ENCODE measurements around the gene GRM2. TPM values are rescaled to one million over a fixed set of nuclear protein-coding genes. Genes with fewer than 3 reads are reported as not detected.

GRM2 gene
- total RNA-seq, 4 donors from 2014 or later, result 0.18 to 0.20 TPM; not detected in 2

GRCh38 chr3:51673802-51674654 lies 32.8 kb upstream of the GRM2 start:
- ATAC-seq (no peak), DNase-seq (no peak)
- H3K27me3 ChIP-seq, result no peaks in the 10 kb centered on the region
- no peak overlapping the region for H3K27ac ChIP-seq
- no peaks in the 10 kb centered on the region for H3K36me3 ChIP-seq
- in situ Hi-C loops (cut with MboI; ENCODE audit: low sequenced_read_pairs in 4 of 4) (loop anchor here in 1 of 4 donors (25.0 kb wide), 1 partner anchor 287 kb away; the partner anchor contains the start of genes MANF and RBM15B), intact Hi-C loops (cut with DNase I; ENCODE audit: low total_unique reads) (no loop called here)
- no peak for TF ChIP-seq POLR2A (IDR thresholded peaks at IDR 0.05)
- H3K4me3 ChIP-seq, result no peak overlapping the region
- H3K9me3 ChIP-seq, result no peaks in the 10 kb centered on the region
- peaks cover 24 to 39% of the 10 kb centered on the region in 2 donors for H3K4me1 ChIP-seq

DNA sequence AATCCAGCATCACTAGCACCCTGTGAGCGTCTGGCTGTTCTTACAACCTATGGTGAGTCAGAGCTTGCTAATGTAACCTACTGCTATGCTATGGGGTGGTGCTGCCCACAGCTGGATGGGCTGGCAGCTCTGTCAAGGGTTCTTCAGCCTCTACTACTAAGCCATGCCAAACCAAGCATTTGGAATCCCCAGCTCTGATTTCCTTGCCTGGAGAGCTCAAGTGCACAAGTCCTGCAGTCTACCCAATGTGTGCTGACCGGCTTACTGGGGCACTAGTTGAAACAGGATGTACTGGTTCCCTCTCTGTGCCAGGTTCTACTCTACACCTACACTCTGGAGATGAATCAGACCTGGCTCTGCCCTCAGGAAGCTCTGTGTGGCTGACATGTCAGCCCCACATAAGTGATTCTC lies 31.7 kb upstream of the GRM2 start:
- Histone ChIP-seq H3K9me3 (no peaks in the 10 kb centered on the region), H3K4me3 (no peak overlapping the region), H3K36me3 (no peaks in the 10 kb centered on the region), H3K4me1 (peaks cover 27 to 32% of the 10 kb centered on the region in 2 donors), H3K27ac (peak overlapping the region in 1 of 4 donors; percentile 56), H3K27me3 (no peaks in the 10 kb centered on the region)
- in situ Hi-C loops (cut with MboI; ENCODE audit: low sequenced_read_pairs in 4 of 4), result loop anchor here in 1 of 4 donors (25.0 kb wide), 1 partner anchor 288 kb away; the partner anchor contains the start of genes MANF and RBM15B
- DNase-seq (no peak), ATAC-seq (peak in 1 of 2 donors; percentile 10)
- TF ChIP-seq CTCF (IDR thresholded peaks at IDR 0.05 in 4 of 5, conservative IDR thresholded peaks at IDR 0.05 in 1 of 5) (no peak), POLR2A (IDR thresholded peaks at IDR 0.05) (no peak)
- intact Hi-C loops (cut with DNase I; ENCODE audit: low total_unique reads), result no loop called here

- no peak for TF ChIP-seq POLR2A (IDR thresholded peaks at IDR 0.05)
- TF ChIP-seq CTCF (IDR thresholded peaks at IDR 0.05 in 4 of 5, conservative IDR thresholded peaks at IDR 0.05 in 1 of 5), result no peak
- no peaks in the 10 kb centered on the region for H3K36me3 ChIP-seq
- in situ Hi-C loops (cut with MboI; ENCODE audit: low sequenced_read_pairs in 4 of 4), result loop anchor here in 1 of 4 donors (25.0 kb wide), 1 partner anchor 289 kb away; the partner anchor contains the start of genes MANF and RBM15B
Observed at GRCh38 chr3:51676102-51676640, 30.7 kb upstream of the GRM2 start.

DNA sequence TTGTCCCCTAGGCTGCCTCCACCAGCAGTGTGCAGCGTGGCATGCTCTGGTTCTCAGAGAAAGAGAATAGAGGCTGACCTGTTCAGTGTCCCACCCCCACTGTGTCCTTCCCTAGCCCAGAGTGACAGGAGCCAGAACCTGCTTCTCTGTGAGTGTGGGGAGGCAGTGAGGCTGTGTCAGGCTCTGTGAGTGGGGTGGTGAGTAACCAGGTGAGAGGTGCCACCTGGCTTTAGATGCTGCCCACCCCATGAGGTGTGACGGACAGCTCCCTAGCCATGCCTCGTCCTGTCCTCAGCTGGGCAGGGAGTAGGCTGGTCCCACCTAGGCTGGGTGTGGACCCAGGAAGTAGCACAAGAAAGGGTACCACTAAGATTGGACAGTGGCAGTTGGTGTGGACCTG lies 29.5 kb upstream of the GRM2 start:
- in situ Hi-C loops (cut with MboI; ENCODE audit: low sequenced_read_pairs in 4 of 4) (loop anchor here in 1 of 4 donors (25.0 kb wide), 1 partner anchor 290 kb away; the partner anchor contains the start of genes MANF and RBM15B), intact Hi-C loops (cut with DNase I; ENCODE audit: low total_unique reads) (no loop called here)
- H3K27ac ChIP-seq, result no peak overlapping the region
- H3K27me3 ChIP-seq, result no peaks in the 10 kb centered on the region
- peaks cover 24 to 37% of the 10 kb centered on the region in 2 donors for H3K4me1 ChIP-seq
- no peaks in the 10 kb centered on the region for H3K9me3 ChIP-seq
- TF ChIP-seq POLR2A (IDR thresholded peaks at IDR 0.05) (no peak), CTCF (IDR thresholded peaks at IDR 0.05 in 4 of 5, conservative IDR thresholded peaks at IDR 0.05 in 1 of 5) (no peak)
- ATAC-seq (no peak), DNase-seq (no peak)
- H3K36me3 ChIP-seq, result no peaks in the 10 kb centered on the region
- H3K4me3 ChIP-seq, result no peak overlapping the region

More at GRCh38 chr3:51676102-51676640, 30.7 kb upstream of the GRM2 start:
- Histone ChIP-seq H3K27me3 (no peaks in the 10 kb centered on the region), H3K4me3 (no peak overlapping the region), H3K27ac (no peak overlapping the region), H3K4me1 (peaks cover 30 to 35% of the 10 kb centered on the region in 2 donors), H3K9me3 (no peaks in the 10 kb centered on the region)
- ATAC-seq, result no peak
- DNase-seq, result no peak
- intact Hi-C loops (cut with DNase I; ENCODE audit: low total_unique reads), result no loop called here

DNA sequence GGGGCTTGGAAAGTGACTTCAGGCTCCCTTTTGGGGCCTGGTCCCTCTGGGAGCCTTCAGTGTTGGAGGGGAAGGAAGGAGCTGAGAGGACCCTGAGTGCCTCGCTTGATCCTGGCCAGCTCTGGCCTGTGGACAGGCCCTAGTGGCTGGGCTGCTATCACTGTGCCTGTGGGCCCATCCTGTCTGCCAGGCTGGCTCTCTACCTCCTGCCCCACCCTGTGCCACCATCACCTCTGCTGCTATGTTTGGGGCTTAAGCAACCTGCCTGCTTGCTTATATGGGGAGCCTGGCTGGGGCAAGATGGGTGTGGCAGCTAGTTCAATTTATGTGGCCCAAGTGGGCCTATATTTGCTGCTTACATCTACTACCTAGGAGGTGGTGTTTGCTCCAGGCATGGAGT lies 28.7 kb upstream of the GRM2 start:
- Histone ChIP-seq H3K4me3 (no peak overlapping the region), H3K27ac (no peak overlapping the region), H3K4me1 (peaks cover 21 to 31% of the 10 kb centered on the region in 2 donors), H3K36me3 (no peaks in the 10 kb centered on the region), H3K27me3 (no peaks in the 10 kb centered on the region), H3K9me3 (no peaks in the 10 kb centered on the region)
- no peak for ATAC-seq
- in situ Hi-C loops (cut with MboI; ENCODE audit: low sequenced_read_pairs in 4 of 4) (loop anchor here in 1 of 4 donors (25.0 kb wide), 1 partner anchor 291 kb away; the partner anchor contains the start of genes MANF and RBM15B), intact Hi-C loops (cut with DNase I; ENCODE audit: low total_unique reads) (no loop called here)
- TF ChIP-seq POLR2A (IDR thresholded peaks at IDR 0.05), result no peak
- TF ChIP-seq CTCF (IDR thresholded peaks at IDR 0.05 in 4 of 5, conservative IDR thresholded peaks at IDR 0.05 in 1 of 5), result no peak
- DNase-seq, result no peak

All from gastrocnemius medialis (tissue), 4 donors.